ENCODE results near the gene LRRC10B. TPM values are rescaled to one million over a fixed set of nuclear protein-coding genes. Genes with fewer than 3 reads are reported as not detected.

LRRC10B gene
- total RNA-seq, 4 donors from 2014 or later = 0.76 to 2.6 (median 1.9) TPM

GRCh38 chr11:61545921-61546320 is 37.4 kb downstream of the LRRC10B start:
- intact Hi-C loops (cut with DNase I; ENCODE audit: low total_unique reads) = no loop called here
- DNase-seq (ENCODE audit: low spot score in 2 of 2) = no peak
- H3K4me3 ChIP-seq (ENCODE audit: low read depth, poor library complexity, severe bottlenecking) = no peak overlapping the region
- WGBS, 2 donors = 90 to 92% methylated on average over 32 of the region's 32 CpGs
- TF ChIP-seq CTCF (IDR thresholded peaks at IDR 0.05) (no peak), POLR2A (IDR thresholded peaks at IDR 0.05) (no peak)

DNA sequence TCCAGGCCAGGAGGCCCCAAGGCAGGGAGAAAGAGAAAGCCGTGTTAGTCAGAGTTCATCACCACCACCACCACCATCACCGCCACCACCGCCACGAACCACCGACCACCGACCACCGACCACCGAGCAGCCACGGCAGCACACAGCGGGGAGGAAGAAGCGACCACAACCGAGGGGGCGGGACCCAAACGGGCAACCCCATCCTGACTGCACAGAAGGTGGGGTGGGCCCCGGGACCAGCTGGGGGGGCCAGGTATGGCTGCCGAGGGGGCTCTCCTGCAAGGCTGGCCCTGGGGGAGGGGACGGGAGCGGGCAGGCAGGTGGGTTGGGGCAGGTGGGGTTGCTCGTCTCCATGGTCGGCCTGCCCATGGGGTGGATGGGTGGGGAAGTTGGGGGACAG is 38.1 kb downstream of the LRRC10B start:
- no peak overlapping the region for H3K4me3 ChIP-seq (ENCODE audit: low read depth, poor library complexity, severe bottlenecking)
- WGBS, 2 donors = 48 to 68% methylated on average over 20 of the region's 20 CpGs
- TF ChIP-seq POLR2A (IDR thresholded peaks at IDR 0.05) = no peak
- TF ChIP-seq CTCF (IDR thresholded peaks at IDR 0.05) = no peak
- intact Hi-C loops (cut with DNase I; ENCODE audit: low total_unique reads) = no loop called here
- no peak for DNase-seq (ENCODE audit: low spot score in 2 of 2)

DNA sequence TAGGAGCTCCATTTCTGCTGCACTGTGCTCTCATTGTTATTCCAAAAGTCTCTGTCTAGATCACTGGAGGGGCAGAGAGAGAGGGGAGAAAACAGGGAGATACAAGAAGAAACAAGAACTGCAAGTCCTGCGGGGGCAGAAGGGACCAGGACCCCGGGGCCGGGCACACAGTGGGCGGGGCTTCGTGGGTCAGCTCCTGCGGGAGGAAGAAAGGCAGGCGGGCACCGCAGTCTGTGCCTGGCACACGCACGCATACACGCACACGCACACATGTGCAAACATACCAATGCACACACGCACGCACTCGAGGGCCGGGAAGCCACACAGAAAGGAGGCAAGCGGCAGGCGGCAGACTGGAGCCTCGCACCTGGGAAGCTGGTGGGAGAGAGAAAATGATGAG is 38.7 kb downstream of the LRRC10B start:
- WGBS, 2 donors = 73 to 74% methylated on average over 19 of the region's 19 CpGs
- intact Hi-C loops (cut with DNase I; ENCODE audit: low total_unique reads) = no loop called here
- no peak overlapping the region for H3K4me3 ChIP-seq (ENCODE audit: low read depth, poor library complexity, severe bottlenecking)
- no peak for DNase-seq (ENCODE audit: low spot score in 2 of 2)
- TF ChIP-seq POLR2A (IDR thresholded peaks at IDR 0.05) (no peak), CTCF (IDR thresholded peaks at IDR 0.05) (no peak)

GRCh38 chr11:61549177-61549576 is 40.6 kb downstream of the LRRC10B start:
- WGBS, 2 donors = 77 to 84% methylated on average over 8 of the region's 8 CpGs
- DNase-seq (ENCODE audit: low spot score in 2 of 2) = no peak
- intact Hi-C loops (cut with DNase I; ENCODE audit: low total_unique reads) = no loop called here
- H3K4me3 ChIP-seq (ENCODE audit: low read depth, poor library complexity, severe bottlenecking) = no peak overlapping the region
- no peak for TF ChIP-seq CTCF (IDR thresholded peaks at IDR 0.05)
- TF ChIP-seq POLR2A (IDR thresholded peaks at IDR 0.05) = no peak

GRCh38 chr11:61549662-61550568 is 41.4 kb downstream of the LRRC10B start:
- DNase-seq (ENCODE audit: low spot score in 2 of 2) = no peak
- intact Hi-C loops (cut with DNase I; ENCODE audit: low total_unique reads) = no loop called here
- H3K4me3 ChIP-seq (ENCODE audit: low read depth, poor library complexity, severe bottlenecking) = no peak overlapping the region
- TF ChIP-seq CTCF (IDR thresholded peaks at IDR 0.05) = no peak
- TF ChIP-seq POLR2A (IDR thresholded peaks at IDR 0.05) = no peak
- WGBS, 2 donors = 73 to 78% methylated on average over 18 to 20 of the region's 23 CpGs

All from lower leg skin (tissue), 4 donors.